Mesenchymal stem cell (in vitro differentiated cells and primary cell): Measurements from ENCODE around the gene SMIM3.
"Not testable (repeated sequence)": the region's sequence is repeated elsewhere in the genome, so short reads cannot be mapped to it uniquely, and the experiment has no call there.

ENCODE experiments used
- DNase-seq: peaks from one replicate; pipeline ENCODE4 v3.0.0-alpha.2; 2013
- H2AFZ ChIP-seq: one replicate; pipeline ENCODE4 v1.6.1; 2013; ENCODE audit warnings: low read depth, mild to moderate bottlenecking, control low read depth, inconsistent platforms, low read length, moderate library complexity
- H2AK5ac ChIP-seq: 2 replicates; pipeline ENCODE4 v1.6.1; 2013; ENCODE audit warnings: low read length, moderate library complexity, mild to moderate bottlenecking, inconsistent platforms; ENCODE audit not compliant: severe bottlenecking
- H2BK120ac ChIP-seq: one replicate; pipeline ENCODE4 v1.6.1; 2013; ENCODE audit warnings: low read depth, mild to moderate bottlenecking, inconsistent platforms, low read length, moderate library complexity
- H2BK12ac ChIP-seq, 2 experiments: one replicate each; pipeline ENCODE4 v1.6.1; 2013; ENCODE audit warnings: inconsistent platforms in 2 of 2, low read length in 2 of 2, mild to moderate bottlenecking in 2 of 2, moderate library complexity in 2 of 2, control low read depth in 1 of 2
- H2BK15ac ChIP-seq: one replicate; pipeline ENCODE4 v1.6.1; 2013; ENCODE audit warnings: mild to moderate bottlenecking, low read depth, inconsistent platforms; ENCODE audit not compliant: poor library complexity, severe bottlenecking
- H2BK5ac ChIP-seq: 2 replicates; pipeline ENCODE4 v1.6.1; 2013; ENCODE audit warnings: low read depth, mild to moderate bottlenecking, low read length, control low read depth, inconsistent platforms; ENCODE audit not compliant: poor library complexity, severe bottlenecking
- H3K14ac ChIP-seq, 2 experiments: one replicate each; pipeline ENCODE4 v1.6.1; 2013; ENCODE audit warnings: inconsistent platforms in 2 of 2, low read length in 2 of 2, control low read depth in 1 of 2, mild to moderate bottlenecking in 1 of 2, moderate library complexity in 1 of 2
- H3K18ac ChIP-seq, 2 experiments: one replicate each; pipeline ENCODE4 v1.6.1; 2013; ENCODE audit warnings: inconsistent platforms in 2 of 2, low read length in 2 of 2, control low read depth in 1 of 2, low read depth in 1 of 2, mild to moderate bottlenecking in 1 of 2
- H3K23ac ChIP-seq, 2 experiments: one replicate each; pipeline ENCODE4 v1.6.1; 2013; ENCODE audit warnings: inconsistent platforms in 2 of 2, low read length in 2 of 2, mild to moderate bottlenecking in 2 of 2, moderate library complexity in 2 of 2, control low read depth in 1 of 2
- H3K27ac ChIP-seq: 2 replicates; pipeline ENCODE4 v1.5.1; 2013; ENCODE audit warnings: mild to moderate bottlenecking, moderate library complexity, low read length, control low read depth, inconsistent platforms; ENCODE audit not compliant: poor library complexity, severe bottlenecking
- H3K27me3 ChIP-seq, 2 experiments: 2 replicates each; pipeline versions ENCODE4 v1.6.1 to v1.7.0; 2013; ENCODE audit warnings: low read length in 2 of 2, mild to moderate bottlenecking in 2 of 2, moderate library complexity in 2 of 2, control low read depth in 1 of 2, inconsistent platforms in 1 of 2; ENCODE audit not compliant: control insufficient read depth in 1 of 2, insufficient read depth in 1 of 2
- H3K36me3 ChIP-seq, 2 experiments: 2 replicates each; pipeline versions ENCODE4 v1.6.1 to v1.7.0; 2013; ENCODE audit warnings: low read length in 2 of 2, control low read depth in 1 of 2, inconsistent platforms in 1 of 2, low read depth in 1 of 2, mild to moderate bottlenecking in 1 of 2; ENCODE audit not compliant: insufficient read depth in 2 of 2, control insufficient read depth in 1 of 2
- H3K4ac ChIP-seq, 2 experiments: one replicate each; pipeline ENCODE4 v1.6.1; 2013; ENCODE audit warnings: inconsistent platforms in 2 of 2, low read length in 2 of 2, mild to moderate bottlenecking in 2 of 2, moderate library complexity in 2 of 2, control low read depth in 1 of 2, low read depth in 1 of 2
- H3K4me1 ChIP-seq: 2 replicates; pipeline ENCODE4 v1.6.1; 2013; ENCODE audit warnings: low read depth, low read length, control low read depth; ENCODE audit not compliant: control insufficient read depth, insufficient read depth
- H3K4me2 ChIP-seq: 2 replicates; pipeline ENCODE4 v1.6.1; 2013; ENCODE audit warnings: low read length, mild to moderate bottlenecking, inconsistent platforms; ENCODE audit not compliant: poor library complexity, severe bottlenecking
- H3K4me3 ChIP-seq, 2 experiments: 2 replicates each; pipeline versions ENCODE4 v1.5.1 to v1.7.0; 2013; ENCODE audit warnings: low read length in 2 of 2, mild to moderate bottlenecking in 2 of 2, control low read depth in 1 of 2, low read depth in 1 of 2; ENCODE audit not compliant: insufficient read depth in 1 of 2
- H3K79me1 ChIP-seq: replicated peaks from 2 replicates; pipeline ENCODE4 v1.6.1; 2013; ENCODE audit warnings: mild to moderate bottlenecking, control low read depth, low read length, inconsistent platforms; ENCODE audit not compliant: poor library complexity, severe bottlenecking
- H3K9ac ChIP-seq: 2 replicates; pipeline ENCODE4 v1.7.0; 2013; ENCODE audit warnings: mild to moderate bottlenecking, low read length, moderate library complexity
- H3K9me3 ChIP-seq: 2 replicates; pipeline ENCODE4 v1.7.0; 2013; ENCODE audit warnings: mild to moderate bottlenecking, low read length; ENCODE audit not compliant: control insufficient read depth
- H4K8ac ChIP-seq: one replicate; pipeline ENCODE4 v1.6.1; 2013; ENCODE audit warnings: inconsistent platforms, mild to moderate bottlenecking, low read length, moderate library complexity
- H4K91ac ChIP-seq: one replicate; pipeline ENCODE4 v1.6.1; 2013; ENCODE audit warnings: mild to moderate bottlenecking, low read length, inconsistent platforms
- WGBS: methylation state at CpG from one replicate; pipeline ENCODE4 v1.1.7; 2013; ENCODE audit warnings: mixed read lengths; 5-methylcytosine and 5-hydroxymethylcytosine counted together

The SMIM3 gene

GRCh38 chr5:150829744-150830143 is 51.2 kb downstream of the SMIM3 start:
- Histone ChIP-seq H2BK15ac (no peak overlapping the region), H3K4me2 (no peak overlapping the region), H3K36me3 (no peaks in the 10 kb centered on the region), H3K79me1 (no peaks in the 10 kb centered on the region), H4K8ac (no peak overlapping the region), H3K9me3 (peaks cover 77% of the 10 kb centered on the region), H3K9ac (no peak overlapping the region), H2AFZ (no peak overlapping the region), H3K18ac (no peak overlapping the region), H3K14ac (no peak overlapping the region), H2AK5ac (no peak overlapping the region), H3K23ac (no peak overlapping the region), H3K4me1 (no peaks in the 10 kb centered on the region), H2BK5ac (no peak overlapping the region), H2BK120ac (no peak overlapping the region), H3K4ac (no peak overlapping the region), H3K27me3 (no peaks in the 10 kb centered on the region), H3K4me3 (no peak overlapping the region), H2BK12ac (no peak overlapping the region), H3K27ac (no peak overlapping the region), H4K91ac (no peak overlapping the region)
- WGBS: 86% methylated on average over 1 of the region's 5 CpGs
- no peak for DNase-seq

- H4K8ac ChIP-seq, H3K4me1 ChIP-seq, H4K91ac ChIP-seq, H2BK12ac ChIP-seq, H3K9ac ChIP-seq, H3K4me3 ChIP-seq, H2AFZ ChIP-seq, H3K36me3 ChIP-seq, H3K23ac ChIP-seq, H3K4ac ChIP-seq, H3K79me1 ChIP-seq, H3K27ac ChIP-seq, H2BK5ac ChIP-seq, H2AK5ac ChIP-seq, H3K4me2 ChIP-seq, H3K27me3 ChIP-seq, H2BK15ac ChIP-seq, H2BK120ac ChIP-seq, H3K18ac ChIP-seq, DNase-seq, H3K14ac ChIP-seq: not testable (repeated sequence)
- peaks cover 70% of the 10 kb centered on the region for H3K9me3 ChIP-seq
- WGBS: 55% methylated on average over 2 of the region's 3 CpGs
Measured at GRCh38 chr5:150831821-150832220, 53.3 kb downstream of the SMIM3 start.

- Histone ChIP-seq H3K4ac (no peak overlapping the region), H3K27me3 (peaks cover 6 to 23% of the 10 kb centered on the region in 2 experiments), H2BK5ac (no peak overlapping the region), H2BK12ac (no peak overlapping the region), H3K9me3 (peaks cover 60% of the 10 kb centered on the region), H3K36me3 (no peaks in the 10 kb centered on the region), H2AK5ac (no peak overlapping the region), H3K4me1 (no peaks in the 10 kb centered on the region), H3K23ac (no peak overlapping the region), H4K91ac (no peak overlapping the region), H3K18ac (no peak overlapping the region), H3K27ac (no peak overlapping the region), H3K9ac (no peak overlapping the region), H3K4me3 (no peak overlapping the region), H3K14ac (no peak overlapping the region), H3K4me2 (no peak overlapping the region), H2BK120ac (no peak overlapping the region), H3K79me1 (no peaks in the 10 kb centered on the region), H4K8ac (no peak overlapping the region), H2BK15ac (no peak overlapping the region), H2AFZ (no peak overlapping the region)
- no peak for DNase-seq
- WGBS: 95% methylated on average over 5 of the region's 5 CpGs
Measured at GRCh38 chr5:150836064-150836463, 57.5 kb downstream of the SMIM3 start.

GRCh38 chr5:150836703-150837102 is 58.1 kb downstream of the SMIM3 start:
- Histone ChIP-seq H4K8ac (no peak overlapping the region), H2AK5ac (no peak overlapping the region), H3K23ac (no peak overlapping the region), H3K27me3 (peaks cover 6 to 26% of the 10 kb centered on the region in 2 experiments), H3K27ac (no peak overlapping the region), H3K4me2 (no peak overlapping the region), H3K36me3 (no peaks in the 10 kb centered on the region), H2BK15ac (no peak overlapping the region), H3K9ac (no peak overlapping the region), H3K9me3 (peaks cover 54% of the 10 kb centered on the region), H2BK12ac (no peak overlapping the region), H2BK120ac (no peak overlapping the region), H2AFZ (no peak overlapping the region), H3K14ac (no peak overlapping the region), H3K18ac (no peak overlapping the region), H3K79me1 (no peaks in the 10 kb centered on the region), H2BK5ac (no peak overlapping the region), H3K4me1 (no peaks in the 10 kb centered on the region), H4K91ac (no peak overlapping the region), H3K4ac (no peak overlapping the region), H3K4me3 (no peak overlapping the region)
- DNase-seq: no peak
- WGBS: 63% methylated on average over 3 of the region's 3 CpGs
